HepG2 (cell line): Measurements from ENCODE around the gene ITPR1. TPM values are rescaled to one million over a fixed set of nuclear protein-coding genes. Genes with fewer than 3 reads are reported as not detected.

ENCODE experiments used
- ATAC-seq: fragments of 200-7000 bp; cut with Tn5 transposase; 3 replicates; pipeline ENCODE4 v1.9.1; 2020; ENCODE audit warnings: mild to moderate bottlenecking, moderate library complexity
- Bru-seq: library from RNA; stranded (reverse); fragments of 400-500 nt; gene quantifications from one replicate; lab custom pipeline; 2021; lab: Mats Ljungman, UMichigan
- BruChase-seq, 2 experiments: library from RNA; stranded (reverse); fragments of 400-500 nt; gene quantifications; one replicate each; lab custom pipeline; 2021; lab: Mats Ljungman, UMichigan
- BruUV-seq: library from RNA; stranded (reverse); fragments of 400-500 nt; replicated peaks from 2 replicates; lab custom pipeline; 2021; lab: Mats Ljungman, UMichigan
- CTCF ChIA-PET: fragments of 300-600 bp; formaldehyde crosslinking; extraction: SDS; loops from one replicate; lab custom pipeline; 2021; ENCODE audit warnings: low total read pairs, inconsistent platforms, low intra/inter-chr PET ratio; lab: Yijun Ruan, JAX
- POLR2A ChIA-PET: fragments of 350-600 bp; sonication (Branson Sonifier 250); formaldehyde crosslinking; loops from one replicate; lab custom pipeline; 2020; ENCODE audit warnings: antibody characterized with exemption, inconsistent platforms; lab: Yijun Ruan, JAX
- DNase-seq: peaks from one replicate; pipeline ENCODE4 v3.0.0-alpha.2; 2015; ENCODE audit warnings: low spot score
- FAIRE-seq: peaks from 3 replicates; lab custom pipeline; 2011; peaks lifted over from hg19 to GRCh38; lab: Jason Lieb, UNC
- H2AFZ ChIP-seq: one replicate; pipeline ENCODE4 v1.6.1; 2011; ENCODE audit warnings: low read length, inconsistent platforms
- H3K27ac ChIP-seq: fragments of 300-600 bp; 3 replicates; pipeline ENCODE4 v1.8.0; 2011; ENCODE audit warnings: mixed run types, mild to moderate bottlenecking, mixed read lengths, low read length, inconsistent platforms; ENCODE audit not compliant: insufficient read depth; ENCODE audit errors: extremely low read length
- H3K27me3 ChIP-seq, 2 experiments: fragments of 200-600 bp in 1 of 2; 2 replicates in 1 of 2; 3 replicates in 1 of 2; pipeline versions ENCODE4 v1.6.0 to v1.8.0; 2011; ENCODE audit warnings: low read length in 2 of 2, mild to moderate bottlenecking in 2 of 2, moderate library complexity in 2 of 2, inconsistent platforms in 1 of 2; ENCODE audit not compliant: insufficient read depth in 2 of 2, control insufficient read depth in 1 of 2
- H3K36me3 ChIP-seq, 2 experiments: fragments of 200-600 bp in 1 of 2; replicated peaks in 1 of 2; 2 replicates in 1 of 2; 3 replicates in 1 of 2; pipeline versions ENCODE4 v1.5.1 to v1.8.0; 2011; ENCODE audit warnings: low read length in 2 of 2, inconsistent platforms in 1 of 2; ENCODE audit not compliant: insufficient read depth in 2 of 2, control insufficient read depth in 1 of 2
- H3K4me1 ChIP-seq: 2 replicates; pipeline ENCODE4 v1.5.1; 2012; ENCODE audit warnings: low read length, inconsistent platforms; ENCODE audit not compliant: insufficient read depth
- H3K4me2 ChIP-seq: 2 replicates; pipeline ENCODE4 v1.6.0; 2011; ENCODE audit warnings: low read depth, low read length, inconsistent platforms
- H3K4me3 ChIP-seq, 3 experiments: fragments of 200-600 bp in 1 of 3; sonication (generic), shearing (Covaris generic) in 1 of 3; replicated peaks in 1 of 3; 2 replicates each; pipeline ENCODE4 v1.5.1; 2011 to 2016; ENCODE audit warnings: low read length in 3 of 3, inconsistent platforms in 2 of 3, low read depth in 2 of 3, mild to moderate bottlenecking in 2 of 3, control low read depth in 1 of 3, mixed read lengths in 1 of 3; ENCODE audit not compliant: insufficient read depth in 1 of 3
- H3K79me2 ChIP-seq: one replicate; pipeline ENCODE4 v1.6.1; 2011; ENCODE audit warnings: low read length, inconsistent platforms; ENCODE audit not compliant: insufficient read depth
- H3K9ac ChIP-seq: 2 replicates; pipeline ENCODE4 v1.6.0; 2011; ENCODE audit warnings: mild to moderate bottlenecking, low read depth, low read length, inconsistent platforms; ENCODE audit not compliant: insufficient read depth
- H3K9me3 ChIP-seq: 2 replicates; pipeline ENCODE4 v1.5.1; 2012; ENCODE audit warnings: mild to moderate bottlenecking, low read length
- H4K20me1 ChIP-seq: 2 replicates; pipeline ENCODE4 v1.6.0; 2011; ENCODE audit warnings: inconsistent platforms, mild to moderate bottlenecking, low read length, moderate library complexity; ENCODE audit not compliant: insufficient read depth
- EZH2 ChIP-seq: conservative IDR thresholded peaks from 2 replicates; pipeline ENCODE4 v1.6.1; 2012; ENCODE audit warnings: mild to moderate bottlenecking, low read depth, low read length, moderate library complexity
- REPIN1 ChIP-seq: sonication (generic); formaldehyde crosslinking; IDR thresholded peaks from 2 replicates; pipeline ENCODE4 v1.8.0; 2022; ENCODE audit warnings: missing genetic modification reagents, low read depth, mild to moderate bottlenecking, borderline replicate concordance
- SATB2 ChIP-seq: sonication (generic); formaldehyde crosslinking; IDR thresholded peaks from 2 replicates; pipeline ENCODE4 v1.5.0; 2020; ENCODE audit warnings: missing genetic modification reagents
- SOX5 ChIP-seq: IDR thresholded peaks from 2 replicates; pipeline ENCODE4 v1.6.1; 2016; ENCODE audit warnings: borderline replicate concordance
- TAF15 ChIP-seq: fragments of 200-400 bp; formaldehyde crosslinking; IDR thresholded peaks from one replicate; pipeline ENCODE4 v1.6.1; 2018; ENCODE audit warnings: mild to moderate bottlenecking, low read depth, low read length; ENCODE audit not compliant: poor library complexity, severe bottlenecking
- TFAP4 ChIP-seq: sonication (generic); IDR thresholded peaks from 2 replicates; pipeline ENCODE4 v1.6.1; 2016; ENCODE audit warnings: low read depth, borderline replicate concordance
- WIZ ChIP-seq: sonication (generic); formaldehyde crosslinking; IDR thresholded peaks from 2 replicates; pipeline ENCODE4 v1.5.1; 2020; ENCODE audit warnings: mild to moderate bottlenecking, missing genetic modification reagents
- ZBTB3 ChIP-seq: sonication (generic); formaldehyde crosslinking; IDR thresholded peaks from 2 replicates; pipeline ENCODE4 v1.4.0; 2020; ENCODE audit warnings: low read depth, mild to moderate bottlenecking, moderate library complexity, missing genetic modification reagents, borderline replicate concordance
- ZBTB43 ChIP-seq: sonication (generic); formaldehyde crosslinking; conservative IDR thresholded peaks from 2 replicates; pipeline ENCODE4 v1.4.0; 2020; ENCODE audit warnings: missing genetic modification reagents
- ZFP36 ChIP-seq: fragments of 150-350 bp; IDR thresholded peaks from 2 replicates; pipeline ENCODE4 v1.6.1; 2018; ENCODE audit warnings: borderline replicate concordance, low read length, low read depth; ENCODE audit not compliant: partially characterized antibody
- ZFP91 ChIP-seq: sonication (generic); formaldehyde crosslinking; IDR thresholded peaks from 2 replicates; pipeline ENCODE4 v1.9.0; 2022; ENCODE audit warnings: missing genetic modification reagents, mild to moderate bottlenecking, borderline replicate concordance
- ZNF24 ChIP-seq: fragments of 450-650 bp; IDR thresholded peaks from 2 replicates; pipeline ENCODE4 v1.6.1; 2017; ENCODE audit warnings: antibody characterized with exemption, mild to moderate bottlenecking
- ZNF788 ChIP-seq: sonication (generic); formaldehyde crosslinking; IDR thresholded peaks from 2 replicates; pipeline ENCODE4 v1.5.0; 2020; ENCODE audit warnings: mild to moderate bottlenecking, missing genetic modification reagents, borderline replicate concordance
- WGBS: methylation state at CpG from one replicate; pipeline ENCODE4 v1.1.6; 2017; ENCODE audit warnings: low lambda C conversion rate; 5-methylcytosine and 5-hydroxymethylcytosine counted together
- in situ Hi-C: cut with HindIII; loops from 2 replicates; pipeline ENCODE4 v1.10.0; 2017; ENCODE audit warnings: low pct_unique_long_range_greater_than_20kb; ENCODE audit not compliant: extremely low pct_ligation_motif_present
- intact Hi-C: fragments of 100-400 bp; cut with micrococcal nuclease; formaldehyde crosslinking; loops from one replicate; pipeline ENCODE4 v1.10.0; 2022; ENCODE audit not compliant: unreplicated experiment
- long read RNA-seq, 2 experiments: library from RNA in 1 of 2; library from polyadenylated mRNA in 1 of 2; stranded (forward) in 1 of 2; unstranded in 1 of 2; transcript quantifications; one replicate each; pipeline ENCODE4 v2.0.0, GENCODE V29; 2019 to 2022
- polyA minus RNA-seq, 3 experiments: library from RNA; depleted of rRNA, polyadenylated mRNA; stranded (reverse); fragments of >200 nt; gene quantifications; 2 replicates each; pipeline ENCODE4 v1.2.3, GENCODE V29; 2011; ENCODE audit warnings: low replicate concordance in 1 of 3
- polyA plus RNA-seq, 8 experiments: library from polyadenylated mRNA; depleted of rRNA in 3 of 8; stranded (reverse) in 7 of 8; unstranded in 1 of 8; fragments of >200 nt; fragmentation: Illumina TruSeq in 4 of 8; extraction: Trizol in 4 of 8; gene quantifications; 2 replicates each; pipeline versions ENCODE4 v1.2.1 to v1.2.3, GENCODE V29; 2011 to 2016; ENCODE audit warnings: low read depth in 4 of 8, missing spikeins in 1 of 8, mixed read lengths in 1 of 8; ENCODE audit not compliant: insufficient read depth in 1 of 8
- total RNA-seq, 5 experiments: library from RNA; depleted of rRNA; stranded (reverse); fragments of >200 nt; fragmentation: Illumina TruSeq; extraction: Trizol; gene quantifications; 2 replicates each; pipeline ENCODE4 v1.2.3, GENCODE V29; 2016; ENCODE audit warnings: low read depth in 1 of 5

Gene ITPR1
- total RNA-seq (2016; rRNA removed; fragmentation: Illumina TruSeq; extraction: Trizol): 10.1 and 11.4 TPM in 2 replicates
- 1.5 and 2.1 TPM in 2 replicates for total RNA-seq (2016; cell fraction: cytosol; rRNA removed; fragmentation: Illumina TruSeq; extraction: Trizol; ENCODE audit: low read depth)
- 11.8 and 12.0 TPM in 2 replicates for total RNA-seq (2016; cell fraction: insoluble cytoplasmic fraction; rRNA removed; fragmentation: Illumina TruSeq; extraction: Trizol)
- total RNA-seq (2016; cell fraction: membrane; rRNA removed; fragmentation: Illumina TruSeq; extraction: Trizol): 3.9 and 4.1 TPM in 2 replicates
- 32.1 and 34.1 TPM in 2 replicates for total RNA-seq (2016; cell fraction: nucleus; rRNA removed; fragmentation: Illumina TruSeq; extraction: Trizol)
- 6.3 and 10.0 TPM in 2 replicates for polyA plus RNA-seq (2011; rRNA removed)
- polyA plus RNA-seq (2011; cell fraction: cytosol; rRNA removed): 4.4 and 4.5 TPM in 2 replicates
- 9.3 and 10.4 TPM in 2 replicates for polyA plus RNA-seq (2011; cell fraction: nucleus; rRNA removed)
- polyA plus RNA-seq (2012): 9.7 and 13.7 TPM in 2 replicates
- 0.59 and 0.74 TPM in 2 replicates for polyA plus RNA-seq (2016; cell fraction: cytosol; fragmentation: Illumina TruSeq; extraction: Trizol; ENCODE audit: low read depth)
- 5.4 and 5.7 TPM in 2 replicates for polyA plus RNA-seq (2016; cell fraction: insoluble cytoplasmic fraction; fragmentation: Illumina TruSeq; extraction: Trizol; ENCODE audit: low read depth)
- polyA plus RNA-seq (2016; cell fraction: membrane; fragmentation: Illumina TruSeq; extraction: Trizol; ENCODE audit: low read depth): 0.90 and 1.2 TPM in 2 replicates
- polyA plus RNA-seq (2016; cell fraction: nucleus; fragmentation: Illumina TruSeq; extraction: Trizol; ENCODE audit: insufficient read depth, low read depth): 12.6 and 14.0 TPM in 2 replicates
- 31.4 and 330 TPM in 2 replicates for polyA minus RNA-seq (2011; rRNA and poly(A)+ RNA removed; ENCODE audit: low replicate concordance)
- polyA minus RNA-seq (2011; cell fraction: cytosol; rRNA and poly(A)+ RNA removed): 12.1 and 15.5 TPM in 2 replicates
- polyA minus RNA-seq (2011; cell fraction: nucleus; rRNA and poly(A)+ RNA removed): 75.3 and 85.2 TPM in 2 replicates
- Bru-seq, nascent RNA: percentile 48 among the genes with signal in this experiment
- BruChase-seq, experiment 1, labeled RNA remaining after a 6-hour chase: percentile 46 among the genes with signal in this experiment
- BruChase-seq, experiment 2, labeled RNA remaining after a 2-hour chase: percentile 45 among the genes with signal in this experiment
- long read RNA-seq, experiment 1: 0 reads
- long read RNA-seq, experiment 2, partial matches to known transcripts: 0 of 5 reads
- long read RNA-seq, experiment 2, other reads (novel, unspliced or antisense): 4 of 5 reads

- peaks cover 4% of the 10 kb centered on the region for H3K79me2 ChIP-seq
- POLR2A ChIA-PET: interaction anchor here (0.6 to 3.3 kb wide), 31 partner anchors 11 to 696 kb away, joined by 3 to 120 read pairs (median 4); partner anchors contain the start of gene SUMF1
- H3K9ac ChIP-seq: peak within 1 kb of the TSS; percentile 77
- H4K20me1 ChIP-seq: no peaks in the 10 kb centered on the region
- no peaks in the 10 kb centered on the region; a peak in 1 of 5 replicates for H3K27me3 ChIP-seq
- FAIRE-seq (peak; percentile 32), DNase-seq (peak; percentile 98), ATAC-seq (peak; percentile 97)
- in situ Hi-C loops (no loop called here), intact Hi-C loops (loop anchor here (1.0 to 10.0 kb wide), 5 partner anchors 14 to 142 kb away; partner anchors contain the start of gene SUMF1)
- CTCF ChIA-PET: no interaction called here
- H3K9me3 ChIP-seq: no peaks in the 10 kb centered on the region
- H3K4me1 ChIP-seq: peaks cover 55% of the 10 kb centered on the region
- peak within 1 kb of the TSS; percentile 89 for H3K4me2 ChIP-seq
- no TSS peak for BruUV-seq
- no peaks in the 10 kb centered on the region for H3K36me3 ChIP-seq
- 0% methylated on average over 10 of the region's 47 CpGs for WGBS
- H3K27ac ChIP-seq: peak within 1 kb of the TSS; percentile 80
- peak within 1 kb of the TSS; percentile 87 to 93 (median 92) for H3K4me3 ChIP-seq
- peak within 1 kb of the TSS; percentile 57 for H2AFZ ChIP-seq
- peak; percentile 96 for TF ChIP-seq ZFP91 (CRISPR knock-in tag)
- no peak for TF ChIP-seq EZH2
- no peak for TF ChIP-seq ZNF24
- TF ChIP-seq SATB2 (CRISPR knock-in tag): no peak
- TF ChIP-seq WIZ: 0 out of 2 replicates have a peak, but pooled peaks have one; percentile 56
- TF ChIP-seq TAF15: peak; percentile 40
- 0 out of 2 replicates have a peak, but pooled peaks have one; percentile 44 for TF ChIP-seq SOX5
- TF ChIP-seq TFAP4: no peak
- peak; percentile 85; the same call in 1 of the 2 replicates for TF ChIP-seq ZBTB3 (CRISPR knock-in tag)
- no peak for TF ChIP-seq REPIN1 (CRISPR knock-in tag)
- peak; percentile 65; the same call in 1 of the 2 replicates for TF ChIP-seq ZNF788 (CRISPR knock-in tag)
- TF ChIP-seq ZFP36: no peak
- no peak for TF ChIP-seq ZBTB43
Measured at GRCh38 chr3:4493014-4493940, at the start of gene ITPR1. ITPR1 (plus strand) TSS chr3:4493348; CDS start chr3:4516492, 23,144 bp downstream.
